H9 (cell line): ENCODE measurements around the gene CDYL. TPM values are rescaled to one million over a fixed set of nuclear protein-coding genes. Genes with fewer than 3 reads are reported as not detected.

ENCODE experiments used
- DNase-seq: peaks from one replicate; pipeline ENCODE4 v3.0.0-alpha.2; 2017
- H2AFZ ChIP-seq: one replicate; pipeline ENCODE4 v1.6.1; 2013; ENCODE audit warnings: mild to moderate bottlenecking, low read length, control low read depth, moderate library complexity
- H2AK5ac ChIP-seq: 2 replicates; pipeline ENCODE4 v1.6.1; 2013; ENCODE audit warnings: low read length, control low read depth, mixed read lengths; ENCODE audit not compliant: insufficient read length
- H2BK120ac ChIP-seq: one replicate; pipeline ENCODE4 v1.6.1; 2013; ENCODE audit warnings: low read depth, mild to moderate bottlenecking, low read length, control low read depth, inconsistent platforms; ENCODE audit not compliant: poor library complexity, severe bottlenecking
- H2BK12ac ChIP-seq: 2 replicates; pipeline ENCODE4 v1.6.1; 2013; ENCODE audit warnings: low read length, control low read depth, mixed read lengths, low read depth; ENCODE audit not compliant: insufficient read length
- H2BK15ac ChIP-seq: 2 replicates; pipeline ENCODE4 v1.6.1; 2013; ENCODE audit warnings: low read depth, low read length, control low read depth
- H2BK20ac ChIP-seq: one replicate; pipeline ENCODE4 v1.6.1; 2013; ENCODE audit warnings: low read depth, mild to moderate bottlenecking, low read length, control low read depth, inconsistent platforms; ENCODE audit not compliant: poor library complexity, severe bottlenecking
- H2BK5ac ChIP-seq: 2 replicates; pipeline ENCODE4 v1.6.1; 2013; ENCODE audit warnings: low read length, control low read depth, mixed read lengths; ENCODE audit not compliant: insufficient read length
- H3K14ac ChIP-seq: 2 replicates; pipeline ENCODE4 v1.6.1; 2013; ENCODE audit warnings: low read length, control low read depth; ENCODE audit not compliant: insufficient read depth
- H3K18ac ChIP-seq: 2 replicates; pipeline ENCODE4 v1.6.1; 2013; ENCODE audit warnings: low read depth, mild to moderate bottlenecking, mixed read lengths, low read length, control low read depth; ENCODE audit not compliant: insufficient read length
- H3K23ac ChIP-seq: 2 replicates; pipeline ENCODE4 v1.6.1; 2013; ENCODE audit warnings: low read length, control low read depth, mixed read lengths, low read depth; ENCODE audit not compliant: insufficient read length
- H3K23me2 ChIP-seq: 2 replicates; pipeline ENCODE4 v1.6.1; 2013; ENCODE audit warnings: low read depth, mild to moderate bottlenecking, mixed read lengths, low read length, control low read depth; ENCODE audit not compliant: insufficient read length, poor library complexity, severe bottlenecking
- H3K27ac ChIP-seq: 2 replicates; pipeline ENCODE4 v1.5.1; 2013; ENCODE audit warnings: low read length, control low read depth, mixed read lengths, low read depth; ENCODE audit not compliant: insufficient read length
- H3K27me3 ChIP-seq: 2 replicates; pipeline ENCODE4 v1.6.1; 2013; ENCODE audit warnings: low read length, control low read depth, inconsistent platforms; ENCODE audit not compliant: insufficient read depth
- H3K4ac ChIP-seq: 2 replicates; pipeline ENCODE4 v1.6.1; 2013; ENCODE audit warnings: low read depth, mild to moderate bottlenecking, control low read depth, inconsistent platforms, low read length, moderate library complexity
- H3K4me1 ChIP-seq: 2 replicates; pipeline ENCODE4 v1.6.1; 2013; ENCODE audit warnings: low read length, control low read depth, inconsistent platforms; ENCODE audit not compliant: insufficient read depth
- H3K4me2 ChIP-seq: 2 replicates; pipeline ENCODE4 v1.6.1; 2013; ENCODE audit warnings: low read length, control low read depth, mixed read lengths; ENCODE audit not compliant: insufficient read length, insufficient read depth
- H3K56ac ChIP-seq: 2 replicates; pipeline ENCODE4 v1.6.1; 2013; ENCODE audit warnings: low read depth, mild to moderate bottlenecking, mixed read lengths, low read length, control low read depth; ENCODE audit not compliant: insufficient read length
- H3K79me1 ChIP-seq: 2 replicates; pipeline ENCODE4 v1.6.1; 2013; ENCODE audit warnings: low read depth, mild to moderate bottlenecking, moderate library complexity, low read length, control low read depth, inconsistent platforms; ENCODE audit not compliant: insufficient read depth, poor library complexity, severe bottlenecking
- H3K79me2 ChIP-seq: 2 replicates; pipeline ENCODE4 v1.6.1; 2013; ENCODE audit warnings: low read length, control low read depth, inconsistent platforms; ENCODE audit not compliant: insufficient read depth
- H3K9ac ChIP-seq: 2 replicates; pipeline ENCODE4 v1.6.1; 2013; ENCODE audit warnings: low read length, control low read depth, mixed read lengths; ENCODE audit not compliant: insufficient read length; ENCODE audit errors: extremely low read depth
- H3K9me3 ChIP-seq: one replicate; pipeline ENCODE4 v1.6.1; 2013; ENCODE audit warnings: low read depth, low read length, inconsistent platforms; ENCODE audit not compliant: control insufficient read depth
- H3T11ph ChIP-seq: one replicate; pipeline ENCODE4 v1.6.1; 2013; ENCODE audit warnings: mild to moderate bottlenecking, low read length, control low read depth, inconsistent platforms
- H4K20me1 ChIP-seq: one replicate; pipeline ENCODE4 v1.6.1; 2013; ENCODE audit not compliant: control insufficient read depth, insufficient read length, insufficient read depth
- H4K5ac ChIP-seq: 2 replicates; pipeline ENCODE4 v1.6.1; 2013; ENCODE audit warnings: low read depth, mild to moderate bottlenecking, mixed read lengths, low read length, control low read depth; ENCODE audit not compliant: insufficient read length
- H4K8ac ChIP-seq: replicated peaks from 2 replicates; pipeline ENCODE4 v1.6.1; 2013; ENCODE audit warnings: low read length, control low read depth, mixed read lengths, low read depth; ENCODE audit not compliant: insufficient read length
- H4K91ac ChIP-seq: 2 replicates; pipeline ENCODE4 v1.6.1; 2013; ENCODE audit warnings: low read depth, mild to moderate bottlenecking, moderate library complexity, mixed read lengths, low read length, control low read depth; ENCODE audit not compliant: insufficient read length
- H3K27ac Mint-ChIP-seq, 3 experiments: 2 replicates in 2 of 3; 3 replicates in 1 of 3; pipeline ENCODE4 v1.8.0; 2020 to 2021; ENCODE audit warnings: mixed read lengths in 3 of 3, mild to moderate bottlenecking in 1 of 3, moderate library complexity in 1 of 3
- H3K27me3 Mint-ChIP-seq: 2 replicates; pipeline ENCODE4 v1.8.0; 2021; ENCODE audit warnings: low read depth, mild to moderate bottlenecking, moderate library complexity, mixed read lengths
- H3K36me3 Mint-ChIP-seq, 3 experiments: 2 replicates in 2 of 3; 3 replicates in 1 of 3; pipeline ENCODE4 v1.8.0; 2020 to 2021; ENCODE audit warnings: low read depth in 3 of 3, mixed read lengths in 3 of 3; ENCODE audit not compliant: insufficient read depth in 1 of 3
- H3K4me1 Mint-ChIP-seq, 2 experiments: 2 replicates each; pipeline ENCODE4 v1.8.0; 2020; ENCODE audit warnings: mixed read lengths in 2 of 2
- H3K4me3 Mint-ChIP-seq, 2 experiments: 2 replicates in 1 of 2; 3 replicates in 1 of 2; pipeline ENCODE4 v1.8.0; 2020 to 2021; ENCODE audit warnings: mild to moderate bottlenecking in 2 of 2, mixed read lengths in 2 of 2, moderate library complexity in 1 of 2
- H3K9me3 Mint-ChIP-seq, 2 experiments: 2 replicates in 1 of 2; 3 replicates in 1 of 2; pipeline ENCODE4 v1.8.0; 2020; ENCODE audit warnings: mild to moderate bottlenecking in 2 of 2, mixed read lengths in 2 of 2, moderate library complexity in 1 of 2
- WGBS: extraction: QIAGEN DNeasy Blood & Tissue Kit; methylation state at CpG from one replicate; pipeline ENCODE4 v1.1.7; 2013; ENCODE audit warnings: missing lambda C conversion rate, low lambda C conversion rate, mixed read lengths; ENCODE audit not compliant: insufficient read length; ENCODE audit errors: extremely low coverage; 5-methylcytosine and 5-hydroxymethylcytosine counted together
- total RNA-seq: library from RNA; stranded (reverse); gene quantifications from 2 replicates; pipeline ENCODE4 v1.2.1, GENCODE V29; 2021
- TF ChIP-seq, protein P1 (sequence below): fragments of 200-600 bp; sonication (generic); conservative IDR thresholded peaks from 3 replicates; pipeline ENCODE4 v1.8.0; 2021; ENCODE audit warnings: antibody characterized with exemption, mild to moderate bottlenecking

The CDYL gene
- total RNA-seq, 1 experiment from 2014 or later, result 95.0 TPM

DNA sequence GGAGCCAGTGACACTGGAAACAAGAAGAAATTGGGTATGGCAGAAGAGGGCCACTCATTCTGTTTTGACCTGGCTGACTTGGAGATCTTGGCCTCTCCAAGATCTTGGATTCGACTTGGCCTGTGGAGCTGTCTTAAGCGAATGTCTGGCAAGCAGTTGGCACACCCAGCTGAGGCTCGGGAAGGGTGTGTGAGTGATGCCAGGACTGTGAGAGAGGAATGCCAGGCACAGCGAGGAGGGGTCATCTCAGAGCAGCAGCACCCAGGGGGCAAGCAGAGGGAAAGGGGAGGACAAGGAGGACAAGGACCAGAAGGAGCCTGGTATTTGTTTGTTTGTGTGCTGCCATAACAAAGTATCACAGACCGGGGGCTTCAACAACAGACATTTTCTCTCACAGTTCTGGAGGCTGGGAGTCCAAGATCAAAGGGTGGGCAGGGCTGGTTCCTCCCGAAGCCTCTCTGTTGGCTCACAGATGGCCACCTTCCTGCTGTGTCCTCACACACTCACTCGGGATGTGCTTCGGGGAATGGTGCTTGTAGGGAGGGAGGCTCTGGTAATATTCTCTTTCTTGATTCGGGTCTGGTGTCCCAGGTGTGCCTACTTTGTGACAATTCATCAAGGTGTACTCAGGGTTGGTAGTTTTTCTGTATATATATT lies 194.7 kb downstream of the CDYL start:
- no peaks in the 10 kb centered on the region for H3K79me2 ChIP-seq
- peaks cover 18 to 29% of the 10 kb centered on the region in 2 experiments for H3K4me1 Mint-ChIP-seq
- H3K18ac ChIP-seq, result no peak overlapping the region
- no peak overlapping the region for H2AK5ac ChIP-seq
- H4K91ac ChIP-seq, result no peak overlapping the region
- no peak overlapping the region for H2BK5ac ChIP-seq
- no peak overlapping the region for H2AFZ ChIP-seq
- H3K14ac ChIP-seq, result no peak overlapping the region
- no peak overlapping the region for H4K5ac ChIP-seq
- no peaks in the 10 kb centered on the region for H3K79me1 ChIP-seq
- no peak overlapping the region for H3K4me2 ChIP-seq
- H2BK15ac ChIP-seq, result no peak overlapping the region
- no peak overlapping the region for H3K23ac ChIP-seq
- H3K56ac ChIP-seq, result no peak overlapping the region
- no peaks in the 10 kb centered on the region for H3K27me3 ChIP-seq
- H2BK20ac ChIP-seq, result no peak overlapping the region
- no peak overlapping the region for H3K27ac Mint-ChIP-seq
- no peak overlapping the region for H3K9ac ChIP-seq
- H2BK12ac ChIP-seq, result no peak overlapping the region
- no peak for DNase-seq
- no peak overlapping the region for H3K4ac ChIP-seq
- no peaks in the 10 kb centered on the region; a peak in 1 of 5 replicates for H3K9me3 Mint-ChIP-seq
- WGBS, result no CpG with 5 or more reads among the region's 9 CpGs
- no peak overlapping the region for H2BK120ac ChIP-seq
- H3K23me2 ChIP-seq, result no peaks in the 10 kb centered on the region
- no peak overlapping the region for H4K8ac ChIP-seq
- H3K27ac ChIP-seq, result no peak overlapping the region
- peaks cover 2% of the 10 kb centered on the region; the same call in 1 of the 2 replicates for H3K4me1 ChIP-seq
- no peaks in the 10 kb centered on the region for H4K20me1 ChIP-seq
- no peaks in the 10 kb centered on the region for H3K9me3 ChIP-seq
- no peak overlapping the region for H3K4me3 Mint-ChIP-seq
- no peak overlapping the region for H3T11ph ChIP-seq
- peaks cover 3% of the 10 kb centered on the region; the same call in 1 of the 2 replicates for H3K27me3 Mint-ChIP-seq
- H3K36me3 Mint-ChIP-seq, result no peaks in the 10 kb centered on the region
- TF ChIP-seq, protein P1, sequence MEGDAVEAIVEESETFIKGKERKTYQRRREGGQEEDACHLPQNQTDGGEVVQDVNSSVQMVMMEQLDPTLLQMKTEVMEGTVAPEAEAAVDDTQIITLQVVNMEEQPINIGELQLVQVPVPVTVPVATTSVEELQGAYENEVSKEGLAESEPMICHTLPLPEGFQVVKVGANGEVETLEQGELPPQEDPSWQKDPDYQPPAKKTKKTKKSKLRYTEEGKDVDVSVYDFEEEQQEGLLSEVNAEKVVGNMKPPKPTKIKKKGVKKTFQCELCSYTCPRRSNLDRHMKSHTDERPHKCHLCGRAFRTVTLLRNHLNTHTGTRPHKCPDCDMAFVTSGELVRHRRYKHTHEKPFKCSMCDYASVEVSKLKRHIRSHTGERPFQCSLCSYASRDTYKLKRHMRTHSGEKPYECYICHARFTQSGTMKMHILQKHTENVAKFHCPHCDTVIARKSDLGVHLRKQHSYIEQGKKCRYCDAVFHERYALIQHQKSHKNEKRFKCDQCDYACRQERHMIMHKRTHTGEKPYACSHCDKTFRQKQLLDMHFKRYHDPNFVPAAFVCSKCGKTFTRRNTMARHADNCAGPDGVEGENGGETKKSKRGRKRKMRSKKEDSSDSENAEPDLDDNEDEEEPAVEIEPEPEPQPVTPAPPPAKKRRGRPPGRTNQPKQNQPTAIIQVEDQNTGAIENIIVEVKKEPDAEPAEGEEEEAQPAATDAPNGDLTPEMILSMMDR, result no peak
